Activated T-cell treated with anti-CD3 and anti-CD28 coated beads for 48 hours (primary cell): ENCODE results near the gene TBC1D8.
"Not testable (repeated sequence)": the region's sequence is repeated elsewhere in the genome, so short reads cannot be mapped to it uniquely, and the experiment has no call there.

ENCODE experiments used
- DNase-seq: peaks from one replicate; pipeline ENCODE4 v3.0.0-alpha.2; 2020; ENCODE audit warnings: low read depth

The TBC1D8 gene

DNA sequence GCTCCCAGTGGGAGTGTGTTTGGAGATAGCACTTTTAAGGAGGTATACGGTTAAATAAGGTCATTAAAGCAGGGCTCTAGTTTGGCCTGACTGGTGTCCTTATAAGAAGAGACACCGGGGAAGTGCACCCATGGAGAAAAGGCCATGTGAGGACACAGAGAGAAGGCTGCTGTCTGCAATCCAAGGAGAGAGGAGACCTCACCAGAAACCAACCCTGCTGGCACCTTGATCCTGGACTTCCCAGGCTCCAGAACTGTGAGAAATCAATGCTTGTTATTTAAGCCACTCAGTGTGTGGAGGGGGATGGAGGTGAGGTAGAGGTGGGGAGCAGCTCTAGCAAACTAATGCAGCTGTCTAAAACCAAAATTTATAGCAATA lies 87.1 kb downstream of the TBC1D8 start:
- no peak for DNase-seq

DNA sequence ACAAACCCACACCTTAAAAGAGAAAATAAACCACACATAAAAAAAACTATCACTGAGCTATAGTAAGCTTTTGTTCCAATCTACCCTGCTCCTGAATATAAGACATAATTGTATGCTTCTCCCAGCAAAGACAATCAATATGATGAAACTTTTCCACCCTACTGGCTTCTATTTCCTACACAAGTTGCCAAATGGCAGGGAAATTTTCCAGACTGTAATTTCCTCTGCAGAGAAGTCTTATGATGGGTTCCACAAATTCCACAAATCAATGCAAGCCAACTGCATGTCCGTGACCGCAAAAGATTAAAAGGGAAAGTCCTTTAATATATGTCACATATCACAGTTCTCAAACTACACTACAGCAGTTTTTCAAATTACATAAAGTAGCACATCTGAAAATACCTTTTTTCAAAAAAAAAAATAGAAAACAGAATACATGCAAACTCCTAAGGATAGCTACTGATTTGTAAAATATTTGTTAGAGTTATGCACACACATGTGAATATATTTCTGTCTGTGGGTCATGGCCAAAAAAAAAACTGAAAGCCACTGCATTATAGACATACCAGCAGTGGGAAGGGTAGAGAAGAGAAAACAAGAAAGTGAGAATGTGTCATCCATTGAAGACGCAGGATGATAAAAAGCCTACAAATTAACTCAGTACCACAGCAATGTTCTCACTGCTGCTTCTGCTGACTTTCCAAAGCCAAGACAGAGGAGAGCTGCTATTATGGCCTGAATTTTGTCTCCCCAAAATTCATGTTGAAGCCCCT lies 87.6 kb downstream of the TBC1D8 start:
- no peak for DNase-seq

DNA sequence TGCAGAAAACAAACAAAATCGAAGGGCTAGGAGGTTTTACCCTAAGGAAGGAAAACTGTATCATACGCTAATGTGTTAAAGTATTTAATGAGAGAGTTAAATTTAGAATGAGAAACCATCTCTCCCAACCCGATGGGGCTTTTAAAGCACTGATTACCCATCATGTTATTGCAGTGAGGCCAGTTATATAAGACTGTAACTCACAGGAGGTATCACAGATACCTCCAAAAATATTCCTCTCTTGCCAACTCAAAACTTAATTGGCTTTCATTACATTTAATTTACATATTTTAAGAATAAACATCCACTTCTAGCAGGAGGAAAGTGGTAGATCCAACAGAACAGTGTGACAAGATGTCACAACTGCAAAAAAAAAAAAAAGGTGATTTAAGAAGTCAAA lies 92.8 kb downstream of the TBC1D8 start:
- DNase-seq, result no peak

DNA sequence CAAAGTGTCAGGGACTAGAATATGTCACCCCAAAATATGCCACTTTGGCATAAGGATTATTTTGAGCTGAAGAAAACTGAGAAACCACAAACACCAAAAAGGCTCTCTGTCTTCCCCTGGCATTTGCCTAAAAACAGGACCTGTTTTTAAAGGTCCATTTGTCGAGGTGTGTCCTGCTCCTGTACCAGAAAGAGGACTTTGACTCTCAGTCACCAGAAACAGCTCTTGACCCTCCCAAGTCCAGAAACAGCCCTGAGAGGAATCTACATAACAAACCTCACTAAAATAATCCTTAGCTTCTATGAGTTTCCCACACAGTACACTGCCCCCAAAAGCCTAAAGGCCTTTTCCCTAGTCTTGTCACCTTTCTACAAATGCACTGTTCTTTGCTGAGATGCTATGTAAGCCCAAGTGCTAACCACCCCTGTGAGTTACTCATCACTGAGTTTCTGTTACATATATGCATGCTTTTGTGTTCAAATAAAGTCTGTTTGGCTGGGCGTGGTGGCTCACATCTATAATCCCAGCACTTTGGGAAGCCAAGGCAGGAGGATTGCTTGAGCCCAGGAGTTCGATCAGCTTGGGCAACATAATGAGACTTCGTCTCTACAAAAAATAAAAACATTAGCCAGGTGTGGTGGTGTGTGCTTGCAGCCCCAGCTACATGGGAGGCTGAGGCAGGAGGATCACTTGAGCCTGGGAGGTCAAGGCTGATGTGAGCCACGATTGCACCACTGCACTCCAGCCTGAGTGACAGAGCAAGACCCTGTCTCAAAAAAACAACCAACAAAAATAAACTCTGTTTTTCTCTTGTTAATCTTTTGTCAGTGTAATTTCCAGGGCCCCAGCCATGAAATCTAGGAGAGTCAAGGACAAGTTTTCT lies 93.9 kb downstream of the TBC1D8 start:
- DNase-seq, result no peak

DNA sequence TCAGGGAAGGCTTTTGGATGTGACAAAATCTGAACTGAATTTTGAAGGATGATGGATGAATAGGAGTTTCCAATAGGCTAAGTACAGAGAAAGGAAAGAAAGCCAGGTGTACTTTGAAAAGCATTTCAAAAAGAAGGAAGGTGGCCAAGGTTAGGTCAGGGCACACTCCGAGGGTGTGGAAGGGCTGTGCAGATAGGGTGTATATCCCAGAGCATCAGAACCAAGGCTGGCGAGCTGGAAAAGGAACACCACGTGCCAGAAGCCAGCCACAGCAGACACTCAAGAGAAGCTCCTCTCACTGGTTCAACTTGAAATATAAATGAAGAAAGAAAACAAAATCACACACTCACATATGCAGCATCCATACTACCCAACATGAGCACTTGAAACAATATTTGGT lies 98.1 kb downstream of the TBC1D8 start:
- DNase-seq, result no peak

DNA sequence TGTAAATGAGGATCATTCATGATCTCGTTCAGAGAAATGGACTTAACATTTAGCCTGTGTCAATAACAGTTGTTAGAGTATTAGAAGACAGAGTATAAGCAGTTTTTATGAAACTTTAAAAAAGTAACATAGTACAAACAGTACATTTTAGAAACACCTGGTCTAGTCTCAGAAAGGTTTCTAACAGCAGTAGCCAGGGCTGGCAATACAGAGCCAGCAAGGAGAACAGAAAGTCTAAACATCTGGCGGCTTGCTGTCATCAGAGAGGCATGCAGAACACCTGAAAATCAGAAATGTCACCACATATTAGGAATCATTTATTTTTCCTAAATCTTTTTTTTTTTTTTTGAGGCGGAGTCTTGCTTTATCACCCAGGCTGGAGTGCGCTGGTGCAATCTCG lies 99.0 kb downstream of the TBC1D8 start:
- no peak for DNase-seq

DNA sequence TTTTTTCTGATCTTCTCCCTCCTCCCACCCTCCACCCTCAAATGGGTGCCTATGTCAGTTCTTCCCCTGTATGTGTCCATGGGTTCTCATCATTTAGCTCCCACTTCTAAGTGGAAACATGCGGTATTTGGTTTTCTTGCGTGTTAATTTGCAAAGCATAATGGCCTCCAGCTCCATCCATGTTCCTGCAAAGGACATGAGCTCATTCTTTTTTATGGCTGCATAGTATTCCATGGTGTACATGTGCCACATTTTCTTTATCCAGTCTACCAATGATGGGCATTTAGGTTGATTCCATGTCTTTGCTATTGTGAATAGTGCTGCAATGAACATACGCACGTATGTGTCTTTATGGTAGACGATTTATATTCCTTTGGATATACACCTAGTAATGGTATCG lies 100.3 kb downstream of the TBC1D8 start:
- DNase-seq, result not testable (repeated sequence)

DNA sequence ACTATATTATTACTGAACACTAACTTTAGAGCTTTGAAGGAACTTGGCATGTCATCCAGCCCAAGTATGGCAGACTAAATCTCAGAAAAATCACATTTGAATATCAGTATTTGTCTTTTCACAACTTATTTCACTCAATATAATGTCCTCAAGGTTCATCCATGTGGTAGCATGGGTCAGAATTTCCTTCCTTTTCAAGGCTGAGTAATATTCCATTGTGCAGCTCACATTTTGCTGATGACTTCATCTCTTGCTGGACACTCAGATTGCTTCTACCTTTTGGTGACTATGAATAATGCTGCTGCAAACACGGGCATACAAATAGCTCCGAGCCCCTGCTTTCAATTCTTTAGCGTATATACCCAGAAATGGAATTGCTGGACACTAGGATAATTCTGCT lies 102.4 kb downstream of the TBC1D8 start:
- DNase-seq, result no peak

DNA sequence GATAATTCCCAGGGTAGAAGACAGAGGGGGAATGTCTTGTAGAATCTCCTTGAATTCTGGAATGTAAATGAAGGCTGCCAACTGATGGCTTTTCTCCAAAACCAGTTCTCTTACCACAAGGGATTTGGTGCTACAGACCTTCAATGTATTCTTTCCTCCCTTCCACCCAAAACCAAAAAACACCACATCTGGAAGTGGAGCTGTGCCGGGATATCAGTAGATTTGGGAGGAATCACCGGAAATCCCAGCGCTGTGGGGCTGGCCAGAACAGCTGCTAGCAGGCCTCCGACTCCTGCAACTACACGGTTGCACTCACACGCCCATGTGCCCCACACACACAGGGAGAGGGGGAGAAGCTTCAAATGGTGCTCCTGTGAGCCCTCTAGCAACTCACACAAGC lies 103.4 kb downstream of the TBC1D8 start:
- DNase-seq, result no peak

DNA sequence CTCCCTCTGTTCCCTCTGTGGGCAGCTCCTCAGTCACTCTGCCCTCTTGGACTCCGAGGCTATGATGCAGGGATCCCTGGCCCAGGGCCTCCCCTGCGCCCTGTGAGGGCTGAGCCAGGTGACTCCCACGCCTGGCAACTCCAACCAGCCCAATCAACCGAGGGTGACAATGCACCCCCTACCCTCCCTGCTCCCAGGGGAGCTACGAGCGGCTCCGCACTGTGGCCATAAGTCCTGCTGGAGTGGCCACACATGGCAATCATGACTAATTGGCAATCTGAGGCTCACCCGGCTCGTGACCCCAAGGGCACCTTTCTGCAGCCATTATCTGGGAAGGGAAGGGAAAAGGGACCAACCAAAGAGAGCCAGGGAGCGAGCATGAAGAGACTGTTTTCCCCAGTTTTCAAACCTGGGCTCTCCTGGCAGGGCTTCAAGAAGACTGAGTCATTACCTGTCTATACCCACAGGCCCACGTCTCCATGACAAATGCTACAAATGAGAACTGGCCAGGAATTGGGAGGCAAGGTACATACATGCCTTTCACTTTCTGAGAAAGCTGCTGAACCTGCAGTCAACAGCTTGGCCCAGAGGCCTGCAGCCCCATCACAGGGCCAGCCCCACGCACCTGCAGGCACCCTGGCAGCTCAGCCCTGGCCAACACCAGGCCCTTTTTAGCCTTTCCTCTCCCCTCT lies 104.0 kb downstream of the TBC1D8 start:
- no peak for DNase-seq

DNA sequence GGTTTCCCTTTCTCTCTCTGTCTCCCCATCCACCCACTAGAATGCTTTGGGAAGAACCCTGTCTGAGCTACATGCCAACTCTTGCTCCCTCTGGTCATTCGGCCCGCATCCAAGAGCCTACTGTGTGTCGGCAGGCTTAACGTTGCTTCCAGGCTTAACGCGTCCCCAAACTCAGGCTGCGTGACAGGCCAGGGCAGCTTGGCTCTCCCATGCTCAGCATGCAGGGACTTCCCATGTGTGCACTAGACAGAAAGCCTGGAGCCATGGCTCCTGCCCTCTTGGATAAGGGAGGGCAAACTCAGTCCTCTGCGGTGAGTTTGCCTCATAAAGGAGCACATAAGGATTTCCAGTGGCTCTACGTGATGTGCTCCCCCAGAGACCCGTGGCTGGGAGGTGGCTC lies 105.9 kb downstream of the TBC1D8 start:
- DNase-seq, result no peak

DNA sequence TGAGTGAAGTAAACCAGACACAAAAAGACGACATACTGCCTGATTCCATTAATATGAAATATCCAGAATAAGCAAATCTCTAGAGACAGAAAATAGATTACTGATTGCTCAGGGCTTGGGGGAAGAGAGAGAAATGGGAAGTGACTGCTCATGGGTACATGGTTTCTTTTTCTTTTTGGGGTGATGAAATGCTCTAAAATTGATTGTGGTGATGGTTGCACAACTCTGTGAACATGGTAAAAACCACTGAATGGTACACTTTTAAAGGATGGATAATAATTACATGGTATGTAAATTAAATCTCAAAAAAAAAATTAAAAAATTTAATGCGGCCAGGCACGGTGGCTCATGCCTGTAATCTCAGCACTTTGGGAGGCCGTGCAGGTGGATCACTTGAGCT lies 109.8 kb downstream of the TBC1D8 start:
- DNase-seq, result no peak

DNA sequence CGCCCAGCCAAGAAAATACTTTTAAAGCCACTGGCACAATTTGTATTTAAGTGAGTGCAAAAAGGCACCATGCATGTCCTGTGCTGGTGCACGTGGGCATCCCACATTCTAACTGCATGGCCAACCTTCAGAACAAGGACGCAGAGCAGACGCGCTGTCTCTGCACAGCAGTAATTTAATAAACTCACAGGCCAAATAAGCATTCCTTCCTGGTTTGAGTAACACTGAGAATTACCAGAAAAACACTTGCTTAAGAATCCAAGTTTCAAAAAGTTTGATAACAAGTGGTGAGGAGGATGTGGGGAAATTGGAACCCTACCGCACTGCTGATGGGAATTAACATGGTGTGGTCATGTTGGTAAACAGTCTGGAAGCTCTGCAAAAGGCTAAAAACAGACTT lies 110.4 kb downstream of the TBC1D8 start:
- no peak for DNase-seq

DNA sequence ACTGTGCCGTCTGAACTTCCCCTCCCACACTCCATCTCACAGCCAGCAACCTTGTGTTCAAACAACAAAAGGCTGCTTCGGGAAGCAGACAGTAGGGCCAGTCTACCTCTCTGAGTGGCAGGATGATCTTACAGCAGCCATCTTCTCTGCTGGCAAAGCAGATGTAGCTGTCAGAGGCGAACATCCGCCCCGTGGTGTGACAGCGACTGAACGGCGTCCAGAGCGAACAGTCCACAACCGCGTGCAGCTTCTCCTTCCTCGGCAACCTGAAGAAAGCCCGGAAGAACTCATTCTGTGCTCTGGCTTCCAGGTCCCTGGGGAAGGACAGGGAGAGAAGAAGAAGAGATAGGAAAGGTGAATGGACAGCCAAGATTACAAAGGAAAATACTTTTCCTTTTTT lies 111.1 kb downstream of the TBC1D8 start:
- DNase-seq, result no peak

DNA sequence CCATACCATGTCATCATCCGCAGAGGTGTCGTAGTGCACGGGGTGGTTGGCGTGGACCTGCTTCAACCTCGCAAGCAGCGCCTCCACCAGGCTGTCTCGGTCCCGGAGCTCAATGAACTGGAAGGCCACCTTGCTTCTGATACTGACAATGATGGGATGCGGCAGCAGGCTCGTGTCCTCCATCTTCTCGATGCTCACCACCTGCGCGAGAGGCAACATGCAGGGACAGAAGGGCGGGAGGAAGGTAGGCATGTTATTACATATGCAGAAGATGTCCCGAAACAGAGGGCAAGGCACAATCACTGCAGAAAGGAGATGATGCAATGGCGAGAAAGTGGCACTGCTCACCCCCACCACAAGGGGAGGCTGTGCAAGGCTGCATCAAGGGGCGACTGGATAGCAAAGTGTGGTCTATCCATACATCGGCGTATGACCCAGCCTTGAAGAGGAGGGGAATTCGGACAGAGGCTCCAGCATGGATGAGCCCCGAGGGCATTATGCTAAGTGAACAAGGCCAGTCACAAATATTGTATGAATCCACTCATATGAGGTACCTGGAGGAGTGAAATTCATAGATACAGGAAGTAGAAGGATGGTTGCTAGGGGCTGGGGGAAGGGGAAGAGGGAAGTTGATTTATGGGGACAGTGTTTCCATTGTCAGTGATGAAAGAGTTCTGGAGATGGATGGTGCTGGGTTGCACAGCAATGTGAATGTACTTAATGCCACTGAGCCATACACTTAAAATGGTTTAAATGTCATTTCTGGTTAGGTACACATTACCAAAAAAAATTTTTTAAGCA lies 112.5 kb downstream of the TBC1D8 start:
- peak; percentile 8 for DNase-seq

DNA sequence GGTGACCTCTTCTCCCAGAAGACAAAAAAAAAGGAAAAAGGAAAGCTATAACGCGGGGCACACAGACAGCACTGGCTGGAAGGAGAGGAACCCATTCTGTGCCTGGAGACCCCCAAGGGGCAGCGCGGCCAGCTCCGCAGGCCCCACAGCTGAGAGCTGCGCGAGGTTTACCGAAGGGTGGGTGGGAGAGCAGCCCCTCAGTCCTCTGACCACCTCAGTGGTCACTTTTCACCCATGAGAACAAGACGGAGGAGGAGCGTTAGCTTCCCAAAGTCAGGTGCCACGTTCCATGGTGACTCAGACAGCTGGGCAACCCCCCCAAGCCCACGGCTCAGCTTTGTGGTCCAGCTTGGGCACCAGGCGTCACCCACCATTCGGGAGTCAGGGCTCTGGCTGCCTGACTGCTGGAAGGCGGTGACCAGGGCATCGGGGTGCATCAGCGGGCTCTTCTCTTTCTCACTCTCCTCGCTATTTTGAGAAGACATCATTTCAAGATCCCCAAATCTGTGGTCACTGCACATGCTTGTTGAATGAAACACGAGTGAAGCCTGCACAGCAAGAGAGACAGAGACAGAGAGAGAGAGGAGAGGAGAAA lies 113.9 kb downstream of the TBC1D8 start:
- no peak for DNase-seq

DNA sequence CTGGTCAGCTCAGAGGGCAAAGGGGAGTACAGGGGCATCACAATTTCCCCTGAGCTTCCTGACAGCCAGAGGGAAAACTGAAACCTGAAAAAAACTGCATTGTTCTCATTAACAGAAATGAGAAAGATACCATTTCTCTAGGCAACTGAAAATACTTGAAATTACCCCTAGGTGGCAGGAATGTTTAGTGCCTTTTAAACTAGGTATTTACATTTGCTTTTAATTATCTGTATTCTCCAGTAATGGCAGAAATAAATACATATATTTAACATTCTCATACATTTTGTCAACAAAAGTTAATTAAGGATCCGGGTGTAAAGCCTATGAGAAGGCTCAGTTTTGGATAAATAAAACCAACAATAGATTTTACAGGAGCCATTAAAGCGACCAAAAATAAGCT lies 114.6 kb downstream of the TBC1D8 start:
- DNase-seq, result no peak

DNA sequence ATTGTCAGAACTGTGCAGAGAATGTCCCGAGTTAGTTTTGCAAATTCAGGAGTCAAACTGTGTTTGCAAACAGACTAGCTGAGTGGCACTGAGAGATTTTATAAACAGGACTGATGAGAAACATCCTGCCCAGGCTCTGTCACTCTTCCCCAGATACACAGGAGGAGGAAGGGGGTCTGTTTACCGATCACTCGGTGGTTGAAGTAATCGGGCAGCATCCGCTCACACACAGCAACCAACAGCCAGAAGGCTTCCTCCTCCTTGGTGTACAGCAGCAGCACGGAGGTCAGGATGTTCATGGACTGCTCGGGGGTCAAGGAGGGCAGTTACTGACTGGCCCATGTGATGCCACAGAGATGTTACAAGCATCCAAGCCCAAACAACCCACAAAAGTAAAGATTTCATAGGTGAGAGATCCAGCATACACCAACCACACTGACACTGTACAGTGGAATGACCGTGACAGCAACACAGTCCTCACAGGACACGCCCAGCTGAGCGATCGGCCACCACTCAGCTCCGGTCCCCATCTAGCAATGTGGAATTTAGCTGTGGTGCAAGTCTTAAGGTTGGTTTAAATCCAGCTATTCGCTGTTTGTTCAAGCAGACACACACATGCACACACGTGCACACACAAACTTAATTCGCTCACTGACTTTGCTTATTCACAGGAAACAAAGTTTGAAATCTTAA lies 119.0 kb downstream of the TBC1D8 start:
- no peak for DNase-seq

DNA sequence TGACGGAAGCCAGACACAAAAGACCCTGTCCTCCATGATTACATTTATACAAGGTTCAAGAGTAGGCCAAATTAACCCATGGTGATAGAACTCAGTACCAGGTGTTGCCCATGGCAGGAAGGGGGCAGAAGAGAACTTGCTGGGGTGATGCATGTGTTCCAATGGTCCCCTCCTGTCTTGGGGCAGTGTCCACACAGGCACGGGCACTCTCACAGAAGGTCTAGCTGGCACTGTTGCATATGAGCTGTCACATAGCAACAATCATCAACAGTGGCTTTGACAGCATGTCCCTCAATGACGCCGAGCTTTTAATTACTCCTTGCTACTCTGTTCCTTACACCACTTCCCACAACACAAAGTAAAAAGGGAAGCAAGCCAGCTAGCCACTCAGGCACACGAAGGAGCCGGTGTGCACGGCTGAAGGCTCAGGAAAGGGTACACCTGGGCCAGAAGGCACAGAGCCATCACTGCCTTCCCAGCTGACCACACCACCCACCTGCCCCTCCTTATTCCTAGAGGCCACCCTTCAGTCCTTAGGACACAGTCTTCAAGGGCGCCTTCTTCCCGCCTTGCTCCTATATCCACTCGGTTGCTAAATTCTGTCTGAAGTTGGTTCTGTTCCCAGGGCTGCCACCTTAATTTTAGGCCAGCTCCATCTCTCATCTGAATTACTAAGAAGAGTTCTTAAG lies 120.2 kb downstream of the TBC1D8 start:
- DNase-seq, result no peak

DNA sequence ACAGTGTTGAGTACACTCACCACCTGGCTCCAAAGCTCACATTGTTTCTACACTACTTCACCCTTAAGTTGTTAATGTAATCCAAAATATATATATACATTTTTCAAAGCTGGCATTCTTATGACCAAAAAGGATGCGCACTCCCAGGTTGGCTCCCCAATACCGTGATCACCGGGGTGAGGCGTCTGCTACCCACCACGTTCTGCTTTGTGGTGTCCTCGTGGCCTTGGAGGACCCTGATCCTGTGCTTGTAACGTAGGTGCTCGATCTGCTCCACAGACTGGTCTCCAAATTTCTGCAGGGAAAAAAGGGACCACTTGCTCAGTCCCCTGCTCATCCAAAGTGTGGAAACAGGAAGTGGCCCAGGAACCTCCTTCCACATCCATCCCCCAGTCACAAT lies 123.3 kb downstream of the TBC1D8 start:
- DNase-seq, result no peak
